Gastroesophageal sphincter (tissue), 4 donors: ENCODE data around the gene LMOD1. TPM values are rescaled to one million over a fixed set of nuclear protein-coding genes. Genes with fewer than 3 reads are reported as not detected.

Experiments used
- ATAC-seq: fragments of 150-250 bp; one replicate; pipeline ENCODE4 v1.9.1; 2016; ENCODE audit warnings: mild to moderate bottlenecking, moderate library complexity
- H3K27ac ChIP-seq, 4 donors: fragments of 200-600 bp; sonication (generic) in 3 of 4; 1 replicate in 3 of 4; 2 replicates in 1 of 4; pipeline ENCODE4 v1.5.1; 2016 to 2019
- H3K27me3 ChIP-seq: fragments of 200-600 bp; sonication (generic); one replicate; pipeline ENCODE4 v1.5.1; 2019
- H3K36me3 ChIP-seq, 2 donors: fragments of 200-600 bp; sonication (generic); one replicate each; pipeline ENCODE4 v1.5.1; 2019; ENCODE audit warnings: control low read depth in 1 of 2
- H3K4me1 ChIP-seq, 3 donors: fragments of 200-600 bp; sonication (generic); 1 replicate in 2 of 3; 2 replicates in 1 of 3; pipeline ENCODE4 v1.5.1; 2016 to 2019; ENCODE audit warnings: control low read depth in 2 of 3
- H3K4me3 ChIP-seq, 2 donors: fragments of 200-600 bp; sonication (generic); one replicate each; pipeline ENCODE4 v1.5.1; 2019; ENCODE audit warnings: mild to moderate bottlenecking in 1 of 2, moderate library complexity in 1 of 2
- H3K9me3 ChIP-seq, 3 donors: fragments of 200-600 bp; sonication (generic); one replicate each; pipeline ENCODE4 v1.5.1; 2017 to 2019; ENCODE audit warnings: control low read depth in 2 of 3
- CTCF ChIP-seq, 4 experiments: fragments of 200-600 bp in 2 of 4; fragments of 450-650 bp in 2 of 4; sonication (generic) in 1 of 4; IDR thresholded peaks; one replicate each; pipeline ENCODE4 v1.5.1; 2017 to 2019; ENCODE audit warnings: antibody characterized with exemption in 4 of 4, mild to moderate bottlenecking in 2 of 4, moderate library complexity in 2 of 4
- EP300 ChIP-seq: sonication (generic); formaldehyde crosslinking; IDR thresholded peaks from one replicate; pipeline ENCODE4 v1.6.1; 2017; ENCODE audit warnings: antibody characterized with exemption, mild to moderate bottlenecking
- POLR2A ChIP-seq, 2 donors: fragments of 450-650 bp; IDR thresholded peaks; one replicate each; pipeline ENCODE4 v1.6.1; 2017; ENCODE audit warnings: antibody characterized with exemption in 2 of 2, mild to moderate bottlenecking in 2 of 2, moderate library complexity in 1 of 2
- POLR2AphosphoS5 ChIP-seq: sonication (generic); formaldehyde crosslinking; IDR thresholded peaks from one replicate; pipeline ENCODE4 v1.6.1; 2017; ENCODE audit warnings: antibody characterized with exemption
- WGBS, 2 donors: methylation state at CpG; one replicate each; pipeline ENCODE4 v1.1.5; 2018; ENCODE audit warnings: low coverage in 1 of 2; 5-methylcytosine and 5-hydroxymethylcytosine counted together
- small RNA-seq, 4 donors: library from RNA; depleted of rRNA; stranded (forward); fragments of <200 nt; gene quantifications; one replicate each; pipeline ENCODE3, GENCODE V24; 2016
- total RNA-seq, 4 donors: library from RNA; depleted of rRNA; stranded (reverse); fragments of >200 nt; gene quantifications; one replicate each; pipeline ENCODE4 v1.1.0, GENCODE V29; 2016

The LMOD1 gene
- total RNA-seq, 4 donors from 2014 or later, result 1,267 to 1,570 (median 1,475) TPM

GRCh38 chr1:201850053-201850397, 96.3 kb downstream of the LMOD1 start:
- Histone ChIP-seq H3K9me3 (no peaks in the 10 kb centered on the region), H3K4me3 (no peak overlapping the region), H3K27ac (peak overlapping the region in 3 of 4 donors; percentile 67 to 74 (median 72)), H3K36me3 (peaks cover 2 to 68% of the 10 kb centered on the region in 2 donors), H3K4me1 (peaks cover 4 to 28% (median 8%) of the 10 kb centered on the region in 3 donors), H3K27me3 (no peaks in the 10 kb centered on the region)
- ATAC-seq, result peak; percentile 60
- TF ChIP-seq EP300 (no peak), POLR2AphosphoS5 (no peak), CTCF (IDR thresholded peaks at IDR 0.05) (no peak), POLR2A (IDR thresholded peaks at IDR 0.05) (no peak)
- 0% methylated on average over 1 of the region's 1 CpG for WGBS, 2 donors

DNA sequence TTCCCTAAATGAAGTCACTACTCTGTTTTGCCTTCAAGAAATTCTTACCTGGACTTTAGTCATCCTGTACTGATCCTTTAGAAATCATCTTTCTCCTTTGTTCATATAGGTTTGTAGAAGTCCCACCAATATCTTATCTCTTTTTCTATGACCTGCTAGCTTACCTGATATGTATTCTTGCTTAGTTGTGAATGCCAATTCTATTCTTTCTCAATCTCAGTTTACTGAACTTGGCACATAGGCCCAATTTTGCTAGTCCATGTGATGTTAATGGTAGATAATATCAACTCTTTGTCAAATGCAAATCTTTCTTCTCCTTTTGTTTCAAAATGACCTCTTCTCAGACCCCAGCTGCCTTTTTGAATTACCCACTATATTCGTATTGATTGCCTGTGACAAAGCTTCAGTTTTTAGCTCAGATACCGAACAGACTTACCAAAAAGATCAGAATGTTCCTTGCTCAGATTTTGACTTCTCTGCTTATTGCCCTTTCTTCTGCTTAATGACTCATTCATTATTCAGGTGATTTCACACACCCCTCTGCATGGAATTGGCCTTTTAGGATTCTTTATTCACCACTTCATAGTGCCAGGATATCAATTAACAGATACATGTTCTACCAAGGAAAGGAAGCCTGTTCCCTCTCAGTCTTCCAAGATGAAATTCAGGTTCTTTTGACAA, 96.8 kb downstream of the LMOD1 start:
- peak; percentile 31 for ATAC-seq
- H3K4me1 ChIP-seq, result peaks cover 4 to 28% (median 8%) of the 10 kb centered on the region in 3 donors
- H3K27ac ChIP-seq, result peak overlapping the region in 3 of 4 donors; percentile 67 to 74 (median 72)
- peaks cover 2 to 63% of the 10 kb centered on the region in 2 donors for H3K36me3 ChIP-seq
- no peaks in the 10 kb centered on the region for H3K9me3 ChIP-seq
- H3K27me3 ChIP-seq, result no peaks in the 10 kb centered on the region
- 53 to 60% methylated on average over 2 of the region's 2 CpGs for WGBS, 2 donors
- TF ChIP-seq POLR2AphosphoS5 (peak; percentile 34), POLR2A (IDR thresholded peaks at IDR 0.05) (no peak)
- H3K4me3 ChIP-seq, result no peak overlapping the region

DNA sequence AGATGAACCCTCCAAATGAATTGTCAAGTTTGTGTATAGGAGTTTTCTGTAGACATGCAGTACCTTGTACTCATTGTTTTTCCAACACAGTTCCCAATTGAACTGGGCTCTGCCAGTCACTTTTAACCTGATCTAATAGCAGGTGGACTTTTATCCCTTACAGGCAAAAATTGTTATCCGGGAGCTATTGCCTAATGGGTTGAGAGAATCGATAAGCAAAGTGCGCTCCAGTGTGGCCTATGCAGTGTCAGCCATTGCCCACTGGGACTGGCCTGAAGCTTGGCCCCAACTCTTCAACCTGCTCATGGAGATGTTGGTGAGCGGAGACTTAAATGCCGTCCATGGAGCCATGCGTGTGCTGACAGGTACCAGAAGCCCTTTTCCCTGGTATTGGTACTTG, 98.1 kb downstream of the LMOD1 start:
- peaks cover 2 to 50% of the 10 kb centered on the region in 2 donors for H3K36me3 ChIP-seq
- ATAC-seq, result no peak
- peaks cover 4 to 28% (median 8%) of the 10 kb centered on the region in 3 donors for H3K4me1 ChIP-seq
- WGBS, 2 donors, result 92 to 100% methylated on average over 1 to 5 of the region's 6 CpGs
- TF ChIP-seq EP300, result no peak
- no peak for TF ChIP-seq POLR2AphosphoS5
- TF ChIP-seq POLR2A (IDR thresholded peaks at IDR 0.05), result no peak
- no peak for TF ChIP-seq CTCF (IDR thresholded peaks at IDR 0.05)
- H3K4me3 ChIP-seq, result no peak overlapping the region
- H3K27ac ChIP-seq, result peak overlapping the region in 1 of 4 donors; percentile 10
- no peaks in the 10 kb centered on the region for H3K27me3 ChIP-seq
- H3K9me3 ChIP-seq, result no peaks in the 10 kb centered on the region

- 18 to 57% methylated on average over 1 of the region's 1 CpG for WGBS, 2 donors
- Histone ChIP-seq H3K27me3 (no peaks in the 10 kb centered on the region), H3K27ac (no peak overlapping the region), H3K4me3 (no peak overlapping the region), H3K4me1 (peaks cover 4 to 28% (median 8%) of the 10 kb centered on the region in 3 donors), H3K36me3 (peaks cover 0 to 39% of the 10 kb centered on the region in 2 donors), H3K9me3 (no peaks in the 10 kb centered on the region)
- ATAC-seq, result no peak
- TF ChIP-seq POLR2A (IDR thresholded peaks at IDR 0.05), result no peak
- no peak for TF ChIP-seq EP300
- no peak for TF ChIP-seq CTCF (IDR thresholded peaks at IDR 0.05)
- TF ChIP-seq POLR2AphosphoS5, result no peak
Measured at GRCh38 chr1:201847150-201847549, 99.2 kb downstream of the LMOD1 start.

Small RNAs within 50 kb of the gene (small RNA-seq; reads per million reads assigned to genes)
- 0 reads per million in 4 donors for gene MIR6739
- gene RF00156, result 0 reads per million in 4 donors

Other genes with a start within 250 kb of the LMOD1 start
- 10 to 100 TPM; 21.6 to 30.7 (median 26.5) TPM for gene IPO9, start 117.4 kb downstream of the LMOD1 start, total RNA-seq
- gene SHISA4, start 57.6 kb downstream of the LMOD1 start, total RNA-seq, result 10 to 100 TPM; 18.9 to 35.8 (median 29.3) TPM
- 10 to 100 TPM; 37.8 to 40.9 (median 38.5) TPM for gene TIMM17A, start 9.0 kb upstream of the LMOD1 start, total RNA-seq
- gene RNPEP, start 36.1 kb upstream of the LMOD1 start, total RNA-seq, result 10 to 100 TPM; 23.0 to 40.0 (median 34.7) TPM
- 10 to 100 TPM in 1 of 4 donors, under 1 TPM in 3; 0.54 to 30.6 (median 0.74) TPM for gene ELF3, start 64.0 kb upstream of the LMOD1 start, total RNA-seq
- under 1 TPM; 0.16 to 0.39 (median 0.27) TPM for gene GPR37L1, start 176.4 kb upstream of the LMOD1 start, total RNA-seq
- 10 to 100 TPM; 34.9 to 57.5 (median 43.6) TPM for gene ARL8A, start 198.2 kb upstream of the LMOD1 start, total RNA-seq
- gene PTPN7, start 214.1 kb upstream of the LMOD1 start, total RNA-seq, result 1 to 10 TPM in 3 of 4 donors, under 1 TPM in 1; 0.78 to 2.0 (median 1.7) TPM
- gene LGR6, start 247.3 kb upstream of the LMOD1 start, total RNA-seq, result 1 to 10 TPM in 1 of 4 donors, under 1 TPM in 3; 0.12 to 2.8 (median 0.48) TPM